NCI-H1930 (cell line): ENCODE data around the gene TTC12.

ENCODE experiments used
- DNase-seq, 2 experiments: peaks; one replicate each; lab custom pipeline; 2025; lab: John Stamatoyannopoulos, UW

TTC12 gene

DNA sequence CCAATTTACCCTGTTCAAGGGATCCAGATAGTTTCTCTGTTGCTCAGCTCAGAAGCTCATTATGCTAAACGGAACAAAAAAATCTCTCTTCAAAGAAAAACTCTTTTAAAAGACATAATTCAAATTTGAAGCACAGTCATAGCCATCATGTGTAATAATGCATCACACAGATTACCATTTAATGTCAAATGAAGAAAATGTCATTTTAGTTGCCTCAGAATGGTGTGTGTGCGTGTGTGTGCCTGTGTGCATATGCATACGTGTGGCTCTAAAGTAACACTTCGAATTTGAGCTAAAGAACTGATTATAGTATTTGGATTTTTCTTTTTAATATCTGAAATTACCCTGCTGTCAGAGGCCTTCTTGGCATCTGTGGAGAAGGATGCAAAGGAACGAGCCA is 9.9 kb downstream of the TTC12 start:
- no peak for DNase-seq

DNA sequence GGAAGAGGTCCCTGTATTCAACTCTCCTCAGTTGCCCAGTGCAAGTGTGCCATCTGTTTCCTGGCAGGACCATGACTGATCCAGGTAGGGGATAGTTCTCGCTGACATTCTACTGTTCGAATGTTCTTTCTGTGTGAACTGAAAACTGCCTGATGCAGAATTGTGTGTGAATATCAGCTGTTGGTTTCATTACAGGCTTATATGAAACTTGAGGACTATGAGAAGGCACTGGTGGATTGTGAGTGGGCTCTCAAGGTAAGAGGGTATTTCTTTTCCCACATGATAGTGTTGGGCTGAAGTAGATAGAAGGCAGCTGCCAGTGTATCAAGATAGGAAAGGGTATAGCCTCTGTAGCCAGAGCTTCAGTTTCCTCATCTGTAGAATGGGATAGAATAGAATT is 15.3 kb downstream of the TTC12 start:
- DNase-seq: no peak

DNA sequence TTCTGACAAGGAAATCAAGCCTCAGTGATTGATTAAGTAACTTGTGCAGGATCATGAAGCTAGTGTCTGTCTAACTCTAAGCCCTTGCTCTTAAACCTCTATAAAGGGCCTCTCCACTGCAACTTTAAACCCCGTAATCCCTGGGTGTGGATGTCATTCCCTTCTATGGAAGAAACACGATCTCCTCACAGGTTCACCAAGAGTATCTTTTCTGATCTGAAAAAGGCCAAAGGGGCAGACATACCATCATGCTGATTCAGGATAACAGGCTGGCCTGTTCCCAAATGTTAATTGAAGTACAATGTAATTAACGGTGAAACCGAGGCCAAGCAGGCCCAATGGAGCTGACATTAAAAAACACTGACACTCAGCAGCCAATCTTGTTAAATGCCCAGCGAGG is 17.1 kb downstream of the TTC12 start:
- DNase-seq: no peak

DNA sequence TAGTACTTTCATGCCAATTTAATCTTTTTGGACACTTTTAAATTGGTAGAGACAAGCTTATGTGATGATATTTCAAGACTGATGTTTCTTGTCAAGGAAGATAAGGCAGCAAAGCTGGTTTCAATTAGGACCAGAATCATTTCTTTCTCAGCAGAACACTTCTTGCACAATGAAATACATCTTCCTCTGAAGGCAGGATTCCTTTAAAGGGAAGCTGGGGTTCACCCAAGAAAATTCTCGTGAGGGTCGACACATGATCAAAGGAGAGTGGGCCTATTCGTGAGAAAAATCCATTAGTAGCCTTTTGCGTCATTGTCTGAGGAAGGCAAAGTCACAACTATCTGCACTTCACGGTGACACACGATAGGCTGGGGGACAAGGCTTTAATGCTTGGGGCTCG is 17.6 kb downstream of the TTC12 start:
- DNase-seq: no peak

DNA sequence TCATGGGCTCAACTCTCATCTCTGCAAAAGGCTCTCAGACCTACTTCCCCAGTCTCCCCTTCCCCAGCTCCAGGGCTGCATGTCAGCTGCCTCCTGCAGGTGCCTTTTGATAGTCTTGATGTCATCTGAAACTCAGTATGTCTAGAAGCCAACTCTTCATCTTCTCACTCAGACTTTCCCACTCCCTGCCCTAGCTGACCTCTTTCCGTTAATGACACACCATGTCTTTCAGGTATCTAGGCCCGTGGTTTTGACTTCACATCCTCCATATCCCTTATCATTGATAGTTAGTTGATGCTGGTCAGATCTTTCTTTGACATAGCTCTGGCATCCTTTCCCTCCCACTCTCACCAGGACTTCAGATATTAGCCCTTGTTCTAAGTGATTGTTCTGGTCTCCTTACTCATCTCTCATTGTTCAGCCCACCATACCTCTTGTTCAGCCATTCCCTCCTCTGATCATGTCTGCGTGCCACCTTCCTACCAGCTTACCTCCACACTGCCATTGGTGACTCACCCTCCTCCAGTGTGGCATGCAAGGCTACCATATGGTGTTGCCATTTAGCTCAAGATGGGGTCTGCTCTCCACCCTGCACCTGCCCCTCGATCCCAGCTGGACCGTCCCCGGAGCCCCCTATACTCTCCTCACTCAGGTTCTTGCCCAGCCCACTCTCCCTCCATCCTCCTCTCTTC is 18.4 kb downstream of the TTC12 start:
- DNase-seq: no peak

DNA sequence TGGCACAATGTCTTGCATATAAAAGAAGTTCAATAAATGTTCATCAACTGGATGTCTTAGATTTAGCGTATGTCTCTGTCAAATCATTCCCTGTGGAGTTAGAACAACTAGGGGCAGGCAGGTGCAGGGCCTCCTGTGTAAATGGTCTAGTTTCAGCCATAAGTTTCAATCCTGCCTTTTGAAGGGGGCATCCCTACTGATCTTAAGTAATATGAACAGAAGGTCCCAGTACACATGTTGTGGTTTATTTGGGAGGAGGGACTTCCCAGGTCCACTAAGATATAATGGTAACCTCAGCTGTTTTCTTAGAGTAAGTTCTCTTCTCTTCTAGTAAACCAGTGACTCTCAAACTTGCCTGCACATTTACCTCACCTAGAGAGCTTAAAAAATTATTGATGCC is 19.8 kb downstream of the TTC12 start:
- DNase-seq: no peak

DNA sequence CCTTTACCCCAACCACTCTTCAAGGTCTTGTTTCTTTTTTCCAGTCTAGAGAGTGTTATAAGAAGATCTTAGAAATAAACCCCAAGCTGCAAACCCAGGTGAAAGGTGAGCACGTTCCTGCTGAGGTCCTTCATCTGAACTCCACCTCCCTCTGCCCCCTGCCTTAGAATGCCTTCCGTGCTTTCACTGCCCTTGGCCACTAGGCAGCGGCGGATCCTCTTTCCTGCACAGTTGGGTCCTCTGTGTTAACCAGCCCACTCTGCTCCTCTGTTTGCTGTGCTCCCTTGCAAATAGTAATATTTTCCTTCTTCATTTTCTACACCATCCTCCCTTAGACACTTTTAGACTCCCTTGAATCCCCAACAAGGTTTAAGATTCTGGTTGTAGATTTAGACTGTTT is 24.3 kb downstream of the TTC12 start:
- no peak for DNase-seq

DNA sequence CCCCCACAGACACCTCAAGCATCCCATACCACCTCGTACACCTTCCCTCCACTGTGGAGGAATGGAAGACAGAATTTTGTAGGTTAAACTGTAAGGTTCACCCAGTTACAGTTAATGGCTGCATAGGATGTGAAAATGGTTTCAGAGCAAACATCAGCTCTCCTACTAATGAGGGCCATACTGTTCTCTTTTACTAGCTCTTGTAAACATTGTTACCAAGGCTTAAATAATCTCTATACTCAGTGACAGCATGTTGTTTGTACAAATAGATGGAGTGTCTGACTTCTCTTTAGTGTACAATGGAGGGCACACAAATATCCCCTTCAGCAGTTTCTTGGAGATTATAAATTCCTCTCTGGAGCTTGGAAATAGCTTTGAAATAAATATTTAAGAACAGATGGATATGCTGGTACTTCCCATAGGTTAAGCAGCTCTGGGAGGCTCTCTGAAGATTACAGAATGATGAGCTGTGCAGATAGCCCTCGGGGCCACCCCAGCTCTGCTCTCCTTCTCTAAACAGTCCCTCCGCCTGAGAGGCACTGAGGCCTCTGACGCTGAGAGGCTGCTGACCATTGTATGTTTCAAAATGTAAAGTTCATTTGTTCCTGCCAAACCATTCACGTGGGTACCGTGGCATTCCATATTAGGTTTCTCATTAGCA is 25.7 kb downstream of the TTC12 start:
- no peak for DNase-seq

DNA sequence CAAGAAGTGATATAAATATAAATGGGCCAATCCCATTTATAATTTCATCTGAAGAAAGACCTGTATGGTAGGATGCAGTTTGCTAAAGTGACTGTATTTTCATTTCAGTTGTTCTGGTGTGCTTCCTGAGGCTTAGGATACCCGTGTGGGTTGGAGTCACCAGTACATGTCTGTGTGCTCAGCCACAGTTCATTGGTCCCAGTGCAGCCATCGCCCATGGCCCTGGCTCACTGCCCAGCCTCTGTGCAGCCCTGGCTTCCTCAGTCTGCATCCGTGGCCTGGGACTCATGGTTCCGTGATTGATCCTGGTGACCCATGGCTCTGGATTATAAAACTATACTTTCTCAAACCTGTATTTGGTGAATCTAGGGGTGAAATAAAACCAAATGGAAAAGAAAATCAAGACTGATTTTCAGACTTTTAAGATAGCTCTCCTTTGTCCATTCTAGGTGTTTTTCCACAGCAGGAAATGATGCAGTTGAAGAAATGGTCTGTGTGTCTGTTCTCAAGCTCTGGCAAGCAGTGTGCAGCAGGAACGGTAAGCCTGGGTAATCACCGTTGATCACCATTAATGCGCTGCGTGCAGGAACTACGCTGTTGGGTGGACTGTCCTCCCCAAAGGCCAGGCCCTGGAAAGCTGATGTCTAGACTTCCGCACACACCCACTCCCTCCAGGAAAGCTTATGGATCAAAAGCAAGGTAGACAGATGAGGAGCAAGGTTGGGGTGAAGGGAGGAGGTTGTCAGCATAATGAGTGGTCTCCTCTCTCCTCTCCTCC is 27.2 kb downstream of the TTC12 start:
- no peak for DNase-seq

DNA sequence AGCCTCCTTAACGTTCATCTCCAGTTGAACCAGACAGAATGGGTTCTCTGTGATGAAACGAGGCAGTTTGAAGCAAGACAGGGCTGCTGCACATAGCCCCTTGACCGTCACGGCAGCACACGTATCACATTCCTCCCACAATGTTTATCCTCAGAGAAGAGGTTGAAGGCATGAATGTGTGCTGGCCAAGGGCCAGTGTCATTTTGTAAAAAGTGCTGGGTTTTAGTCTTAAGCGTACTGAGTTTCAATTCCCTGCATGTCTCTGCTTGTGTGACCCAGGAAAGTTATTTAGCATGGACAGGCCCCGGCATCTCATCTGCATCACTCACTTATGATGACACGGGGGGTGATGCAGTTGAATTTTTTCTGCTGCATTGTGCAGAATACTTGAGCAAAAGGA is 31.6 kb downstream of the TTC12 start:
- no peak for DNase-seq

DNA sequence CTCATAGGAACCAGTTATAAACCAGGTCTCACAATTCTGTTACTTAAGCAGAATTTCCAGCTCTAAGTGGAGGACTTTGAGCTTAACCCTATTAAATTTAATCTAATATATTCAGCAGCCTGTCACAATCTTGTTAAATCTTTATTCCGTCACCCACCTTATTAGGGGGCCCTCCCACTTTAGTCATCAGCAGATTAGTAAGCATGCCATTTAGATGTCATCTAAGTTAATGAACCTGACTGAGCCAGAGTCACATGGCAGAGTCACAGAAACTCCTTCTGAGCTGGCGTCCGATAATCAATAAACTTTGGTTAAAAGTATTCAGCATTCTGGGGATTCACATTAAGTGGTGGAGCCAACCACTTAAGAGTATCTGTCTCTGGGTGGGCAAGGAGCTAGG is 35.1 kb downstream of the TTC12 start:
- no peak for DNase-seq

DNA sequence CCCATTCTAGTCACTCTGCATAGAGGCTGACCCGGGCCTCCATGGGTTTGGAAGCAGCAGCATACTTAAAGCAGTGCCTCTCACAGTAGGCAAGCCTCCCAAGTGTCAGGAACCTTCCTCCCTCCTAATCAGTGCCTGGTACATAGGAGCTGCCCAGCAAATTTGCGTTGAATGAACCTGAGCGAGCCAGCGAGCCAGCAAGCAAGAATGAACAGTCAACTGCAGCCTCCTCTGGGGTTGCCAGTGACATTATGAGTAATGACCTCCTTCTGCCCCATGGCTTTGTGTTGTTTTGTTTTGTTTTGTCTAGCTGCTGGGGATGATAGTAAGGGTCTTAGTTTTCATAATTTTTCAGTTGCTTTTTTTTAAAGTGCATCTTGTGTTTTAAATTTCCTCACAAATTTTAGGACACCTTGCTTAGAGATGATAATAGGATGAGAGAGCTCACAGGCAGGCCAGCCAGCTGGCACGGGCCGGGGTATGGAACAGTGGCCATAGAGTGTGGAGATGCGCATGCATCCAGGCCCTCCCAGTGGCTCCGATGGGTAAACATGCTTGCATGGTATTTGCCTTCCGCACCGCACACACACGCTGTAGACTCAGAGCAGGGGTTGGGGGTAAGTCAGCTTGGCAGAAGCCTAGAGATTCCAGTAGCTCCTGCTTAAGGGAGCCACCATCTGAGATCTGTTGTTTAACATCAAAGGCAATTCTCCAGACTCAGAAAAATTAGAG is 36.1 kb downstream of the TTC12 start:
- no peak for DNase-seq

DNA sequence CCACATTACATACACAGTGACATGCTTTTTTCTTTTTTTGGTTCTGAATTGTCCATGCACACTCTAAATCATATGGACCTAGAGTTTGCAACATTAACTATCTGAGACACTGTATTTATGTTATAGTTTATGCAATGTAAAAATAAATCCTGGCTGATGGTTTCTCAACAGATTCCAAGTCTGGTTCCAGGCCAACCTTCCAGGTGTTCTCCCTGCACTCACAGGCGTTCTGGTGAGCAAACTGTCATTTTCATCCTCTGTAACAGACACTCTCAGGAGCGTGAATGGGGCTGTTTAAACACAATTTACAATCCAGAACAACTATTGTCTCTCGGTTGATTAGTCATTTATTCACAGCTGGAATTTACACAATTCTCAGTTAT is 36.7 kb downstream of the TTC12 start:
- peak in 1 of 2 experiments; percentile 20 for DNase-seq

DNA sequence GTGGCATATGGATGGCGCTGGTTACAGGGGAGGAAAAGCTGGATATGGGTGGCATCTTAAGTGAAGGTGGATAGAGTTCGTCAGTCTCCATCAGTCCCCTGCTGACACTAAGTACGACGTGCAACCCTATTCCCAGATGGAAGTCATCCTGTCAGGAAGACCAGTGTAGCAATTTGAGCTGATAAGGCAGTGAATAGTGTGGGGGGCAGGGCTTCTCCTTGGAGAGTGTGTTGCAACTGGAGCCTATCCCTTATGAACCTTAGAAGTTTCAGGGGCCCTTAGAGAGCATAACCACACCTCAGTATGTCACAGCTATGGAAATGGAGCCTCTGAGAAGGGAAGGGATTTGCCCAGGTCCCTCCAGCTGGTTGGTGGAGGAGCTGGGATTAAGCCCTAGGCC is 37.1 kb downstream of the TTC12 start:
- no peak for DNase-seq

DNA sequence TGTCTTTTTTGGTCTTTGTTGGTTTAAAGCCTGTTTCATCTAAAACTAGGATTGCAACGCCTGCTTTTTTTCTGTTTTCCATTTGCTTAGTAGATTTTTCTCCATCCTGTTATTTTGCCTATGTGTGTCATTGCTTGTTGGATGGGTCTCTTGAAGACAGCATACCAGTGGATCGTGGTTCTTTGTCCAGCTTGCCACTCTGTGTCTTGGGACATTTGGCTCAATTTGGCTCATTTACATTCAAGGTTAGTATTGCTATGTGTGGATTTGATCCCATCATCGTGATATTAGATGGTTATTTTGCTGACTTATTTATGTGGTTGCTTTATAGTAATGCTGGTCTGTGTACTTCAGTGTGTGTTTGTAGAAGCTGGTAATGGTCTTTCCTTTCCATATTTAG is 41.8 kb downstream of the TTC12 start:
- no peak for DNase-seq

DNA sequence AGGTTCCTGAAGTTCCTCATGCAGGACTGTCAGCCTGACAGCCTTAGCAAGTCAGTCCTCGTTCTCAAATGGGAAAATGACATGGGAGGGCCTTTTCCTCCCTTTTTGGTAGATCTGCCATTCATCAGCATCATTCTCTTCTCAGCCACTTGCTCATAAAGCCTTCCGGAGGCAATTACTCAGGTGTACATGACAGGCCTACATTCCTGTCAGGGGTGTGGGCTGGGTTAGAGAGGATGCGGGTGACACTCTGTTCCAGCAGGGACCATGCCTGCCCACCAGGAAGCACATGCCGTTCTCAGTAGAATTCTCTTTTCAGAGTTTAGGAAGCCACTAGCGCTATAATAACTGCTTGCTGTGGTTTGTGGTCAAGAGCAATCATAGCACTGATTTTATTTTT is 49.0 kb downstream of the TTC12 start:
- no peak for DNase-seq

DNA sequence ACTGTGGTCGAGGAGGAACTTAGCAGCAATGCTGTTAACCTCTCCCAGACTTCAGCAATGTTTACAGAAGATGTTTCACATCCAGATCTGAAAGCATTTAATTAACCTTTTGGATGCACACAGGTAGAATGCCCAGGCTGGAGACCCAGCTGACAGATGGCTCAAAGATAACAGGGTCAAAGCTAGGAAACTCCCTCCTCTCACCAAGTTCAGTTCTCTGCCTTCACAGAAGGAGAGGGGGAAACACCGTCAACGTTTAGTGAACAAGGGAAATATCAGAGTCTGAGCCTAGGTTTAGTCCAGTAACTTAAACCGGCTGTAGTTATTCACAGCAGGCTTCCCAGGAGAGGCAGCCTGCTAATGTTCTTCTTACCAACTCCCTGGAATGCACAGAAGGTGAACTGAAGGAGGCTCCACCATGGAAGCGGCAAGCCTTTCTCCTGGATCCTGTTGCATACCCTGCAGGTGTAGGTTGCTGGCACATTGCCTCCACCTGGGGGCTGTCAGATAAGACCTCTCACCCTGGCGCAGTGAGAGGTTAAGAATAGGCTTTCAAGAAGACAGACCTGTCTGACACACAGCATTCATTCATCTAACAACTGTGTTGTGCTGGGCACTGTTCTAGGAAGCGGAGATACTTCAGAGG is 49.7 kb downstream of the TTC12 start:
- DNase-seq: no peak

DNA sequence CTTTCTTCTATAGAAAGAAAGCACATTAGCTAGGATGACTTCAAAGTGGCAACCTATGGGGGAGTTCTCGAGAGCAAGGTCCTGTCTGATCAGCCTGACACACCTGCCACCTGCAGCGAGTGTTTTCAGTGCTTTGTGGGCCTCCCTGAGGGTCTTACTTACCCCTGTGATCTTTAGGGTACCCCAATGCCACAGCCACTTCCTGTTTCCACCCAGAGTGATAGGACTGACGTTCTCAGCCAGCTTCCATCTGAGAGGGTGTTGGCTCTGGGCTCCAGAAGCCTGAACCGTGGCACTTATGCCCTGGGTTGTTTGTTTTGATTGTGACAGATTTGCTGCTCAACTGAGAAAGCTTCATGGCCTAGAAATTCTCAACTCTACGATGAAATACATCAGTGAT is 51.5 kb downstream of the TTC12 start:
- no peak for DNase-seq

DNA sequence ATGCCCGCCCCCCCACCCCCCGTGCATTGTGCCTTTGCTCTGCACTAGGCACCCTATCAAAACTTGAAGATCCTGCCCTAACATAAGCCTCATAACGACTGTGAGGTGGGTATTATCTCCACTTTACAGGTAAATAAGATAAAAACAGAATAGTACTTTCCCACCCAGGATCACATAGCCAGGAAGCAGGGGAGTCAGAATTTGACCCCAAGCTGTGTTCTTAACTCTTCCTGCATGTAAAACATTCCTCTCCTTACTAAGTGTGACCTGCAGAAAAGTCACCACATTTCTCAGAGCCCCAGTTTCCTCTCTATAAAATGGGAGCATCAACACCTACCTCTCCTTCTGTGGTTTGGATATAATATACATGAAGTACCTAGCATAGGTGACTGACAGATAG is 55.0 kb downstream of the TTC12 start:
- DNase-seq: no peak

DNA sequence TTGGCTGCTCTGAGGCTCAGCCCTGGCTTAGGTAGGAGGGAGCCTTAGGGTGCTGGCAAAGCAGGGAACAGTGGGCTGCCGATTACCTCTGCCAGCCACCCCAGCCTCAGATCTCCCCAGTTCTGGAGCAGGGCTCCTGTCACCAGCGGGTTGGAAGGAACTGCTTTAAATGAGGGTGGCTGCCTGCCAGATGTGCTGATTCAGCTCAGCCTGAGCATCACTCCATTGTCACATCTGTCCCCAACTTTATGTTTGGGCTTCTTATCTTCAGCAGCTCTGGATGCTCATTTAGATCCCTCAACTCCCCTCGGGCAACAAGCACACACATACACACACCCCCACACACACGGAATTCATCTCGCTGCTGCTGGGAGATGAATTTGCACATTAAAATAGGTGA is 56.3 kb downstream of the TTC12 start:
- no peak for DNase-seq

DNA sequence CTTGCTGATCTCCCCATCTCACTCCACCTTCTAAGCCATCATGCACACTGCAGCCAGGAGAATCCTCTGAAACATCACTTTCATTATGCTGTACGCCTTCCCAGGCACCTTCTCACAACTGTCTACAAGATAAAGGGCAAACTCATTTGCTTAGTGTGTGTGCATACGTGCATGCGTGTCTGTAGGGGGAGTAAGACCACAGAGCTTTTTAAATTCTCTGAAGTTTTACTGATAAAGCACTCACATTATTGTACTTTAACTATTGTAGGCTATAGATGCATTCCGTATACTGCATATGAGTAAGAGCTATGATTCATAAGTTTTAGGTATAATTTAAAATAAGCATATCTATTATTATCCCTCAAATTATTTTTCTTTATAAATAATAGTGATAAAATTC is 57.9 kb downstream of the TTC12 start:
- no peak for DNase-seq

DNA sequence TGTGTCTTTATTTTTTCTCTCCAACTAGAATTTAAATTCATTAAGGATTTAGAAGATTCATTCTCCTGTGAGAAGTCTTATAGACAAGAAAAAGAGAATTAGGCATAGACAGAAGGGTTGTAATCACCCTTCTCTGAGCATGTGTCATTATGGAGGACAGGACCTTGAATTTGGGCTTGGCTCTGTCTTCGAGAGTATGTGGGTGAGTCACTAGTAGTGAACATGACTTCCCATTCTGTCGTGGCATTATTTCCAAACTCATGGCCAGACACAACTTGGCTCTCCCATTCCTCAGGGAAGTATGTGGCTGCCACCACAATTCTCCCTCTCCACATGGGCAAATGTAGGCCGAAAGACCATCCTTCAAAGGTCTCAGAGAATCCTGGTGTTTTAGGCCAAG is 58.9 kb downstream of the TTC12 start:
- no peak for DNase-seq
